PC-9 (cell line): Measurements from ENCODE around the gene CALN1. TPM values are rescaled to one million over a fixed set of nuclear protein-coding genes. Genes with fewer than 3 reads are reported as not detected.

Source experiments
- BruUV-seq: library from RNA; stranded (reverse); fragments of 400-500 nt; replicated peaks from 2 replicates; lab custom pipeline; 2021; lab: Mats Ljungman, UMichigan
- CTCF ChIA-PET: fragments of 300-600 bp; sonication (Branson Sonifier 250); formaldehyde crosslinking; loops from one replicate; lab custom pipeline; 2022; ENCODE audit warnings: antibody characterized with exemption; lab: Charles Lee
- POLR2A ChIA-PET: fragments of 300-600 bp; sonication (Branson Sonifier 250); formaldehyde crosslinking; loops from one replicate; lab custom pipeline; 2022; ENCODE audit warnings: antibody characterized with exemption; ENCODE audit not compliant: unreplicated experiment; lab: Charles Lee
- DNase-seq, 2 experiments: peaks; one replicate each; pipeline versions ENCODE4 v3.0.0 to v3.0.0-alpha.2; 2015 to 2022; ENCODE audit warnings: mixed read lengths in 1 of 2
- H2AFZ ChIP-seq: fragments of 200-600 bp; sonication (generic); 2 replicates; pipeline ENCODE4 v1.8.1; 2017; ENCODE audit warnings: antibody characterized with exemption
- H3F3A ChIP-seq: fragments of 200-600 bp; sonication (generic); 2 replicates; pipeline ENCODE4 v1.8.1; 2017; ENCODE audit warnings: antibody characterized with exemption, mild to moderate bottlenecking, low read depth; ENCODE audit not compliant: insufficient read depth
- H3K27ac ChIP-seq: fragments of 200-600 bp; sonication (generic); 2 replicates; pipeline ENCODE4 v1.6.1; 2016; ENCODE audit warnings: mixed run types
- H3K27me3 ChIP-seq: fragments of 200-600 bp; sonication (generic); 2 replicates; pipeline ENCODE4 v1.6.1; 2016; ENCODE audit warnings: low read depth, mixed run types; ENCODE audit not compliant: insufficient read depth
- H3K36me3 ChIP-seq: fragments of 200-600 bp; sonication (generic); 2 replicates; pipeline ENCODE4 v1.6.1; 2016; ENCODE audit warnings: low read depth, mixed run types
- H3K4me1 ChIP-seq: fragments of 200-600 bp; sonication (generic); replicated peaks from 2 replicates; pipeline ENCODE4 v1.6.1; 2016; ENCODE audit warnings: mixed run types; ENCODE audit not compliant: insufficient read depth
- H3K4me2 ChIP-seq: fragments of 200-600 bp; sonication (generic); 2 replicates; pipeline ENCODE4 v1.6.1; 2017; ENCODE audit warnings: mixed run types
- H3K4me3 ChIP-seq: fragments of 200-600 bp; sonication (generic); 2 replicates; pipeline ENCODE4 v1.6.1; 2016; ENCODE audit warnings: mixed run types
- H3K79me2 ChIP-seq: fragments of 200-600 bp; sonication (generic); 2 replicates; pipeline ENCODE4 v1.6.1; 2017; ENCODE audit warnings: low read depth, mixed run types
- H3K9me2 ChIP-seq: fragments of 200-600 bp; sonication (generic); 2 replicates; pipeline ENCODE4 v1.8.1; 2017; ENCODE audit warnings: mild to moderate bottlenecking; ENCODE audit not compliant: insufficient read depth
- H3K9me3 ChIP-seq: fragments of 200-600 bp; sonication (generic); 2 replicates; pipeline ENCODE4 v1.8.1; 2016; ENCODE audit warnings: low read depth; ENCODE audit not compliant: insufficient read depth
- H4K20me1 ChIP-seq: fragments of 200-600 bp; sonication (generic); 2 replicates; pipeline ENCODE4 v1.8.1; 2017; ENCODE audit not compliant: insufficient read depth
- EZH2 ChIP-seq: fragments of 200-600 bp; sonication (generic); IDR thresholded peaks from 2 replicates; pipeline ENCODE4 v1.8.0; 2017; ENCODE audit warnings: antibody characterized with exemption, low read depth
- intact Hi-C: fragments of 100-400 bp; cut with micrococcal nuclease; formaldehyde crosslinking; loops from one replicate; pipeline ENCODE4 v1.10.0; 2022; ENCODE audit not compliant: unreplicated experiment
- total RNA-seq: library from RNA; stranded (reverse); gene quantifications from 2 replicates; pipeline ENCODE4 v1.2.3, GENCODE V29; 2021
- TF ChIP-seq, protein P1 (sequence below): fragments of 200-600 bp; sonication (generic); conservative IDR thresholded peaks from 2 replicates; pipeline ENCODE4 v1.6.1; 2017; ENCODE audit warnings: mixed run types, antibody characterized with exemption, mild to moderate bottlenecking, moderate library complexity

CALN1 gene
- total RNA-seq, 1 experiment from 2014 or later, result not detected

DNA sequence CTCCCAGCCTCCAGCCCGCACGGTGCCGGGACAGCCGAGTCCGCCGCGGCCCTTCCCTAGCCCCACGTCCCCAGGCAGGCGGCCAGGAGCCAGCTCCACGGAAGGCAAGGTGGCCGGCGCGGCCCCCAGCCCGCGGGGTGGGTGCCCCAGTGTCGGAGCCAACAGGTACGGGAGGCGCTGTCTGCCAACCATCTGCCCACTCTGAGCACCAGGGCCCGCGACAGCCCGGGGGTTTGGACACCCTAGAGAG is 75.8 kb downstream of the CALN1 start:
- Histone ChIP-seq H3K4me3 (no peak overlapping the region), H3K9me3 (no peaks in the 10 kb centered on the region), H3K36me3 (no peaks in the 10 kb centered on the region), H3K27me3 (peaks cover 10% of the 10 kb centered on the region; the same call in 1 of the 2 replicates), H3K79me2 (no peaks in the 10 kb centered on the region), H3K4me2 (no peak overlapping the region), H3F3A (no peaks in the 10 kb centered on the region), H3K27ac (no peak overlapping the region), H3K4me1 (no peaks in the 10 kb centered on the region), H4K20me1 (no peaks in the 10 kb centered on the region), H2AFZ (no peak overlapping the region), H3K9me2 (no peaks in the 10 kb centered on the region)
- intact Hi-C loops, result no loop called here
- ChIA-PET CTCF (no interaction called here), POLR2A (no interaction called here)
- no TSS peak for BruUV-seq
- DNase-seq, result no peak
- TF ChIP-seq EZH2, result no peak
- TF ChIP-seq, protein P1, sequence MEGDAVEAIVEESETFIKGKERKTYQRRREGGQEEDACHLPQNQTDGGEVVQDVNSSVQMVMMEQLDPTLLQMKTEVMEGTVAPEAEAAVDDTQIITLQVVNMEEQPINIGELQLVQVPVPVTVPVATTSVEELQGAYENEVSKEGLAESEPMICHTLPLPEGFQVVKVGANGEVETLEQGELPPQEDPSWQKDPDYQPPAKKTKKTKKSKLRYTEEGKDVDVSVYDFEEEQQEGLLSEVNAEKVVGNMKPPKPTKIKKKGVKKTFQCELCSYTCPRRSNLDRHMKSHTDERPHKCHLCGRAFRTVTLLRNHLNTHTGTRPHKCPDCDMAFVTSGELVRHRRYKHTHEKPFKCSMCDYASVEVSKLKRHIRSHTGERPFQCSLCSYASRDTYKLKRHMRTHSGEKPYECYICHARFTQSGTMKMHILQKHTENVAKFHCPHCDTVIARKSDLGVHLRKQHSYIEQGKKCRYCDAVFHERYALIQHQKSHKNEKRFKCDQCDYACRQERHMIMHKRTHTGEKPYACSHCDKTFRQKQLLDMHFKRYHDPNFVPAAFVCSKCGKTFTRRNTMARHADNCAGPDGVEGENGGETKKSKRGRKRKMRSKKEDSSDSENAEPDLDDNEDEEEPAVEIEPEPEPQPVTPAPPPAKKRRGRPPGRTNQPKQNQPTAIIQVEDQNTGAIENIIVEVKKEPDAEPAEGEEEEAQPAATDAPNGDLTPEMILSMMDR, result no peak

DNA sequence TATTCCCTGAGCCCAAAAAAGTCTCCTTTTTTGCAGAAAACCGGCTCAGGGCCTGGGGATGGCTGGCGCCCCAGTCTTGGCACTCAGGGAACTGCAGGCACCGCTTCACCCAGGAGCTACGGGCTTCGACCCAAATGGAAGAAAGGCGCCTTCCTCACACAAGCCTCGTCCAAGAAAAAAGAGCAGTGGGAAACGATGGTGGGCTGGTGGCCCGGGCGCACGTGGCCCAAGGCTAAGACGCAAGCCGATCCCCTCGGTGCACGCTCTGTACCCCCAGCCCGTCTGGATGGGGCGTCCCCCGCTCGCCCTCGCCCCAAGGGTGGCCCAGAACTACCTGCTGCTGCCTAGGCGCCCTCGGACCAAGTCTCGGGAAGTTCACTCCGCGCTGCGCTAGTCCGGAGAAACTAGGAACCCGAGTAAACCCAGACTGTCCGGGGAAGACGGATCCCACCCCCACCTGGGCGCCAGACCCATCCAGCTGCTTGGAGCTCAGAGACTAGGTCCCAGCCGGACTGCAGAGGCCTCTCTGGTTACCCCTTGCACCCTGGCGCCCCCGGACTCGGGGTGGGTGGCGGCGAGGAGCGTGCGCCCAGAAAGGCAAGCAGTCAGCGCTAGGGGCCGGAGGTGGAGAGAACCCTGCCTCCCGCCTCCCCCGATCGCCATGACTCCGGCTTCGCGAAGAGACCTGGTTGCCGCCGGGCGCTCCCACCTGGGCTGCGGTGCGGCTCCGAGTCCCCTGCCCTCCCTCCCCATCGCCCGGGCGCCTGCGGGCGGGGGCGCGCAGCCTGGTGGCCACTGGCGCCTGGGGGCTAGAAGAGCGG is 76.4 kb downstream of the CALN1 start:
- intact Hi-C loops, result no loop called here
- no peaks in the 10 kb centered on the region for H3K9me3 ChIP-seq

DNA sequence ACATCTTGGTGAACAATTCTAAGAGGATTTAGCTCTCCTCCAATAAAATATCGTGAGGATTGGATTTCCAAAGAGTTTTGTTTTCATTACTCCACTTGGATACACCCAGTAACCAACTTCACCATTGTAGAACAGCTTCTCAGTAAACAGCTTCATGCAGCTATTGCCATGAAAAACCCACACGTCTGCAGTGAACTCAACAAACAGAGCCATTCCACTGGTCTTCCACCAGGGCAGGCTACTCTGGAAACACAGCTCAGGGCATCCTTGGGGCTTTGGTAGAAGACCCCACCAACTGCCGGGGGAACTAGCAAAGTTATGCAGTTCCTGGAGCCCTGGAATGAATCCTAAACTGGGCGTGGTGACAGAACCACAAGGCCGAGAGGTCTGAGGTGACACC is 77.4 kb downstream of the CALN1 start:
- H4K20me1 ChIP-seq, result no peaks in the 10 kb centered on the region
- no peaks in the 10 kb centered on the region for H3K9me2 ChIP-seq
- TF ChIP-seq, protein P1, result no peak
- TF ChIP-seq EZH2, result no peak
- no peaks in the 10 kb centered on the region for H3K9me3 ChIP-seq
- POLR2A ChIA-PET, result no interaction called here
- H3K4me3 ChIP-seq, result no peak overlapping the region
- CTCF ChIA-PET, result no interaction called here
- no peaks in the 10 kb centered on the region for H3F3A ChIP-seq
- H3K4me1 ChIP-seq, result no peaks in the 10 kb centered on the region
- no peak overlapping the region for H3K4me2 ChIP-seq
- no peak overlapping the region for H3K27ac ChIP-seq
- H3K79me2 ChIP-seq, result no peaks in the 10 kb centered on the region
- no peak for DNase-seq
- no TSS peak for BruUV-seq
- H3K36me3 ChIP-seq, result no peaks in the 10 kb centered on the region
- 0 out of 2 replicates have a peak, but pooled peaks cover 4% of the 10 kb centered on the region for H3K27me3 ChIP-seq
- no peak overlapping the region for H2AFZ ChIP-seq
- intact Hi-C loops, result no loop called here

More for the DNA sequence above, 76.4 kb downstream of the CALN1 start:
- Histone ChIP-seq H3K79me2 (no peaks in the 10 kb centered on the region), H3K4me2 (no peak overlapping the region), H3K27me3 (peaks cover 5% of the 10 kb centered on the region; the same call in 1 of the 2 replicates), H3K4me1 (no peaks in the 10 kb centered on the region), H3F3A (no peaks in the 10 kb centered on the region), H3K4me3 (no peak overlapping the region), H3K9me2 (no peaks in the 10 kb centered on the region), H2AFZ (no peak overlapping the region), H3K36me3 (no peaks in the 10 kb centered on the region), H4K20me1 (no peaks in the 10 kb centered on the region), H3K27ac (no peak overlapping the region)
- TF ChIP-seq, protein P1, result no peak
- TF ChIP-seq EZH2, result no peak
- no peak for DNase-seq
- ChIA-PET CTCF (no interaction called here), POLR2A (no interaction called here)
- BruUV-seq, result no TSS peak
